ENCODE results near the gene MPC2. TPM values are rescaled to one million over a fixed set of nuclear protein-coding genes. Genes with fewer than 3 reads are reported as not detected.
"Not testable (repeated sequence)": the region's sequence is repeated elsewhere in the genome, so short reads cannot be mapped to it uniquely, and the experiment has no call there.

The MPC2 gene
- total RNA-seq, 2 donors from 2014 or later: 19.4 to 21.5 TPM

DNA sequence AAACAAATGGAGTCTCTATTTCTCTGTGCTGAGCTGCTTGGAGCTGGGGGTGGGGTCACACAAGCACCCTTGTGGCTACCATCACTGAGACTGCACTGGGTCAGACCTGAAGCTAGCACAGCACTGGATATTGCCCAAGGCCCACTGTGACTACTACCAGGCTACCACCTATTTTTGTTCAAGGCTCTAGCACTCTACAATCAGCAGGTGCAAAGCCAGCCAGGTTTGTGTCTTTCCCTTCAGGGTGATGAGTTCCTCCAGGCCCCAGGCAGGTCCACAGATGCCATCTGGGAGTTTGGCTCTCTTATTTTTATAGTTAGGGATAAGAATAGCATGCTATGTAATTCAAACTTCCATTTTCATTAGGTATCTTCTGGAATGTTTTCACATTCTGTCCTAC lies 46.5 kb downstream of the MPC2 start:
- no peak overlapping the region for H3K4me3 ChIP-seq
- intact Hi-C loops (cut with DNase I): no loop called here
- H3K27ac ChIP-seq: no peak overlapping the region
- no peak for TF ChIP-seq POLR2A (IDR thresholded peaks at IDR 0.05)
- TF ChIP-seq, protein P1, sequence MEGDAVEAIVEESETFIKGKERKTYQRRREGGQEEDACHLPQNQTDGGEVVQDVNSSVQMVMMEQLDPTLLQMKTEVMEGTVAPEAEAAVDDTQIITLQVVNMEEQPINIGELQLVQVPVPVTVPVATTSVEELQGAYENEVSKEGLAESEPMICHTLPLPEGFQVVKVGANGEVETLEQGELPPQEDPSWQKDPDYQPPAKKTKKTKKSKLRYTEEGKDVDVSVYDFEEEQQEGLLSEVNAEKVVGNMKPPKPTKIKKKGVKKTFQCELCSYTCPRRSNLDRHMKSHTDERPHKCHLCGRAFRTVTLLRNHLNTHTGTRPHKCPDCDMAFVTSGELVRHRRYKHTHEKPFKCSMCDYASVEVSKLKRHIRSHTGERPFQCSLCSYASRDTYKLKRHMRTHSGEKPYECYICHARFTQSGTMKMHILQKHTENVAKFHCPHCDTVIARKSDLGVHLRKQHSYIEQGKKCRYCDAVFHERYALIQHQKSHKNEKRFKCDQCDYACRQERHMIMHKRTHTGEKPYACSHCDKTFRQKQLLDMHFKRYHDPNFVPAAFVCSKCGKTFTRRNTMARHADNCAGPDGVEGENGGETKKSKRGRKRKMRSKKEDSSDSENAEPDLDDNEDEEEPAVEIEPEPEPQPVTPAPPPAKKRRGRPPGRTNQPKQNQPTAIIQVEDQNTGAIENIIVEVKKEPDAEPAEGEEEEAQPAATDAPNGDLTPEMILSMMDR (IDR thresholded peaks at IDR 0.05): no peak
- no peaks in the 10 kb centered on the region for H3K4me1 ChIP-seq
- DNase-seq (no peak), ATAC-seq (no peak)
- H3K9me3 ChIP-seq: no peaks in the 10 kb centered on the region
- H3K36me3 ChIP-seq (replicated peaks in 1 of 2; ENCODE audit: insufficient read depth in 1 of 2, low read depth in 2 of 2): no peaks in the 10 kb centered on the region
- no peaks in the 10 kb centered on the region for H3K27me3 ChIP-seq

DNA sequence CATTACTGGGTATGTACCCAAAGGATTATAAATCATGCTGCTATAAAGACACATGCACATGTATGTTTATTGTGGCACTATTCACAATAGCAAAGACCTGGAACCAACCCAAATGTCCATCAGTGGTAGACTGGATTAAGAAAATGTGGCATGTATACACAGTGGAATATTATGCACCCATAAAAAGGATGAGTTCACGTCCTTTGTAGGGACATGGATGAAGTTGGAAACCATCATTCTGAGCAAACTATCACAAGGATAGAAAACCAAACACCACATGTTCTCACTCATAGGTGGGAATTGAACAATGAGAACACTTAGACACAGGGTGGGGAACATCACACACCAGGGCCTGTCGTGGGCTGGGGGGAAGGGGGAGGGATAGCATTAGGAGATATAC lies 49.7 kb downstream of the MPC2 start:
- ATAC-seq; H3K4me3 ChIP-seq; H3K27ac ChIP-seq; H3K27me3 ChIP-seq; DNase-seq; H3K9me3 ChIP-seq; intact Hi-C loops (cut with DNase I); H3K4me1 ChIP-seq; H3K36me3 ChIP-seq (replicated peaks in 1 of 2; ENCODE audit: insufficient read depth in 1 of 2, low read depth in 2 of 2): not testable (repeated sequence)
- WGBS, 2 donors: 78 to 87% methylated on average over 2 of the region's 2 CpGs

DNA sequence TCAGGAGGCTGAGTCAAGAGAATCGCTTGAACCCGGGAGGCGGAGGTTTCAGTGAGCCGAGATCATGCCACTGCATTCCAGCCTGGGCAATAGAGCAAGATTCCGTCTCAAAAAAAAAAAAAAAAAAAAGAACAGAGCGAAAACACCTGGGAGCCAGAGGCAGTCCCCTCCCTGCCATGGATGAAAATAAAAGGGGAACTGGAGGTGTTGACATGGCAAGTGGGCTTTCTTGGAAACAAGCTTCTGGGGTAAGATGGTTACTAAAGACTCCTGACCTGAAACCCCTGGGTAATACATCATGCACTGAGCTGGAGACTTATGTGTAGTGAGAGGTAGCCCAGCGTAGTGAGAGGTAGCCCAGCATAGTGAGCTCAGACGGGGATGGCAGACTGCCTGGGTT lies 54.5 kb downstream of the MPC2 start:
- H3K27me3 ChIP-seq: no peaks in the 10 kb centered on the region
- H3K27ac ChIP-seq: no peak overlapping the region
- WGBS, 2 donors: 80 to 93% methylated on average over 8 of the region's 8 CpGs
- no peak overlapping the region for H3K4me3 ChIP-seq
- H3K36me3 ChIP-seq (replicated peaks in 1 of 2; ENCODE audit: insufficient read depth in 1 of 2, low read depth in 2 of 2): no peaks in the 10 kb centered on the region
- DNase-seq: no peak
- TF ChIP-seq POLR2A (IDR thresholded peaks at IDR 0.05): no peak
- TF ChIP-seq, protein P1 (IDR thresholded peaks at IDR 0.05): no peak
- H3K9me3 ChIP-seq: no peaks in the 10 kb centered on the region
- no peaks in the 10 kb centered on the region for H3K4me1 ChIP-seq
- intact Hi-C loops (cut with DNase I): no loop called here
- ATAC-seq: no peak

DNA sequence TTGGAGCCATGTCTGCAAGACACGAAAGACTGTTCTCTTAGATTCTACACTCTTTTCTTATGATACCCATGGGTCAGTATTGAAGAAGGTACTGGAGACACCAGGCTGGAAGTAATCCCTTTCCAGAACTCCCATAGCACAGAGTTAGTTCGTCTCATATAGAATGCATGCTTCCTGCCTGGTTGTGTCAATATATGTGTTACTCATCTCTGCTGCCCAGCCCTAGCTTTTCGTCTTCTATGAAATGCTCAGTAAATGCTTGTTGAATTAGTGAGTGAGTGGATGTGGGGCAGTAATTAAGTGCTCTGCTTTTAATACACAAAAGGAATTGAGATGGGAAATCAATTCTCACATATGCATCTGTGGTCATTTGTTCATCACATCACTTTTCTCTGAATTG lies 55.1 kb downstream of the MPC2 start:
- 85 to 87% methylated on average over 3 of the region's 3 CpGs for WGBS, 2 donors
- intact Hi-C loops (cut with DNase I): no loop called here
- Histone ChIP-seq H3K4me3 (no peak overlapping the region), H3K4me1 (no peaks in the 10 kb centered on the region), H3K36me3 (replicated peaks in 1 of 2; ENCODE audit: insufficient read depth in 1 of 2, low read depth in 2 of 2) (no peaks in the 10 kb centered on the region), H3K27me3 (no peaks in the 10 kb centered on the region), H3K9me3 (no peaks in the 10 kb centered on the region), H3K27ac (no peak overlapping the region)
- ATAC-seq (no peak), DNase-seq (no peak)
- no peak for TF ChIP-seq POLR2A (IDR thresholded peaks at IDR 0.05)
- TF ChIP-seq, protein P1 (IDR thresholded peaks at IDR 0.05): no peak

DNA sequence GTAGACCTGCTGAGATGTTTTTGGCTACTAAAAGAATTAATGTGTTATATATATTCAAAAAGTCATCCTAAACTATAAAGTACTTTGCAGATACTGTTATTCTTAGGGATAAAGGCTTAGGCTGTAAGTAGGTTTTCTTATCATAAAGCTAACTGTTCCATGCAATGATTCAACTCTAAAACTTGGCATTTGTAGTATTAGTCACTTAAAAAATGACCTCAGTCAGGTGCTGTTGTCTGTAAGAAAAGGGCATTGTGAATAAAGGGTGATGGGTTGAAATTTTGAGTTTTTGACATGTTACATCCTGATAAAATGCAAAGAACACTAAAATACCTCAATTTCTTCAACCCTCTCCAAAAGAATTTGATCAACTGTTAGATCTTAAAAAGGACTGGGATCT lies 55.8 kb downstream of the MPC2 start:
- H3K4me1 ChIP-seq: no peaks in the 10 kb centered on the region
- intact Hi-C loops (cut with DNase I): no loop called here
- DNase-seq (no peak), ATAC-seq (no peak)
- TF ChIP-seq, protein P1 (IDR thresholded peaks at IDR 0.05): no peak
- TF ChIP-seq POLR2A (IDR thresholded peaks at IDR 0.05): no peak
- H3K4me3 ChIP-seq: no peak overlapping the region
- no peaks in the 10 kb centered on the region for H3K9me3 ChIP-seq
- no peak overlapping the region for H3K27ac ChIP-seq
- no peaks in the 10 kb centered on the region for H3K27me3 ChIP-seq
- H3K36me3 ChIP-seq (replicated peaks in 1 of 2; ENCODE audit: insufficient read depth in 1 of 2, low read depth in 2 of 2): no peaks in the 10 kb centered on the region

All from body of pancreas (tissue), 4 donors.